Retinal pigment epithelial cell (primary cell): ENCODE measurements around the gene BDKRB2.
A peak's percentile ranks its signal among the peaks of the same experiment; 100 is the strongest.

Experiments
- DNase-seq: peaks from one replicate; pipeline ENCODE4 v3.0.0-alpha.2; 2010; ENCODE audit warnings: low read depth
- H3K4me3 ChIP-seq: 2 replicates; pipeline ENCODE4 v1.5.1; 2011; ENCODE audit warnings: mild to moderate bottlenecking, low read length, control low read depth, moderate library complexity
- TF ChIP-seq, protein P1 (sequence below): conservative IDR thresholded peaks from 2 replicates; pipeline ENCODE4 v1.5.1; 2011; ENCODE audit warnings: low read depth, low read length, control low read depth, inconsistent platforms

BDKRB2 gene

DNA sequence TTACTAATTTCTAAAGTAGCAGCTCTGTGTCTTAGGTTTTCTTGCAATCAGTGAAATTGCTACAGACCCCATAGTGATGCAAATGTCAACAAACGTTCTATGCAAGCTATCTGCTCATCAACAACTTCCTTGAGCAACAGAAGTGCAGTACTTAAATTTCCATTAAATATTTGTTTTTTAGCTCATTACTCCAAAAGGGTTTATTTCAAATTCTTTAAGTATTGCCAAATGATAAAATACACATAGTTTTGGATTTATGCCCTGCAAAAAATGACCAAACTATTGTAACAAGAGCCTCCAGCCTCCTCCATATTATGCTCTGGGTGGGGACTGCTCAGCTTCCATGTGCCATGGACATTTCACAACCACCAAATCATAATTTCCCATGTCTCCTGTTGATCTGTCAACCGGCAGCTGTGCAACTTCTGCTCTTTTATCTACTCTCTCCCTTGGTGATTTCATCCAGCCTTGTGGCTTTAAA, 55.7 kb downstream of the BDKRB2 start:
- DNase-seq = no peak
- H3K4me3 ChIP-seq = no peak overlapping the region
- TF ChIP-seq, protein P1, sequence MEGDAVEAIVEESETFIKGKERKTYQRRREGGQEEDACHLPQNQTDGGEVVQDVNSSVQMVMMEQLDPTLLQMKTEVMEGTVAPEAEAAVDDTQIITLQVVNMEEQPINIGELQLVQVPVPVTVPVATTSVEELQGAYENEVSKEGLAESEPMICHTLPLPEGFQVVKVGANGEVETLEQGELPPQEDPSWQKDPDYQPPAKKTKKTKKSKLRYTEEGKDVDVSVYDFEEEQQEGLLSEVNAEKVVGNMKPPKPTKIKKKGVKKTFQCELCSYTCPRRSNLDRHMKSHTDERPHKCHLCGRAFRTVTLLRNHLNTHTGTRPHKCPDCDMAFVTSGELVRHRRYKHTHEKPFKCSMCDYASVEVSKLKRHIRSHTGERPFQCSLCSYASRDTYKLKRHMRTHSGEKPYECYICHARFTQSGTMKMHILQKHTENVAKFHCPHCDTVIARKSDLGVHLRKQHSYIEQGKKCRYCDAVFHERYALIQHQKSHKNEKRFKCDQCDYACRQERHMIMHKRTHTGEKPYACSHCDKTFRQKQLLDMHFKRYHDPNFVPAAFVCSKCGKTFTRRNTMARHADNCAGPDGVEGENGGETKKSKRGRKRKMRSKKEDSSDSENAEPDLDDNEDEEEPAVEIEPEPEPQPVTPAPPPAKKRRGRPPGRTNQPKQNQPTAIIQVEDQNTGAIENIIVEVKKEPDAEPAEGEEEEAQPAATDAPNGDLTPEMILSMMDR = no peak

DNA sequence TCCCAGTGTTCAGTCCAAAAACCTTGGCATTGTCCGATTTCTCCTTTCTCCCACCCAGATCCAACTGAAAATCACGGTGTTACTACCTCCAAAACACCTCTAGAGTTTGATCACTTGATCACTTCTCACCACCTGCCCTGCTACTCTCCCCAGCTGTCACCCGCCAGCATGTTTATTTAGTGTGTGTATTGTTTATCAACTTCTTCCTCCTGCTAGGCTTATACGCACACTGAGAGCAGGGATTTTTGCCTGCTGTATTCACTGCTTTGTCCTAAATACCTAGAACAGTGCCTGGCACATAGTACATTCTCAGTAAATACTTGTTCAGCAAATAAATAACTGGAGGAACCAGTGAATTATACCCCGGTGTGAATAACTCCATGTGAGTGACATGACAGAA, 56.4 kb downstream of the BDKRB2 start:
- DNase-seq = no peak
- TF ChIP-seq, protein P1 = no peak
- H3K4me3 ChIP-seq = no peak overlapping the region

DNA sequence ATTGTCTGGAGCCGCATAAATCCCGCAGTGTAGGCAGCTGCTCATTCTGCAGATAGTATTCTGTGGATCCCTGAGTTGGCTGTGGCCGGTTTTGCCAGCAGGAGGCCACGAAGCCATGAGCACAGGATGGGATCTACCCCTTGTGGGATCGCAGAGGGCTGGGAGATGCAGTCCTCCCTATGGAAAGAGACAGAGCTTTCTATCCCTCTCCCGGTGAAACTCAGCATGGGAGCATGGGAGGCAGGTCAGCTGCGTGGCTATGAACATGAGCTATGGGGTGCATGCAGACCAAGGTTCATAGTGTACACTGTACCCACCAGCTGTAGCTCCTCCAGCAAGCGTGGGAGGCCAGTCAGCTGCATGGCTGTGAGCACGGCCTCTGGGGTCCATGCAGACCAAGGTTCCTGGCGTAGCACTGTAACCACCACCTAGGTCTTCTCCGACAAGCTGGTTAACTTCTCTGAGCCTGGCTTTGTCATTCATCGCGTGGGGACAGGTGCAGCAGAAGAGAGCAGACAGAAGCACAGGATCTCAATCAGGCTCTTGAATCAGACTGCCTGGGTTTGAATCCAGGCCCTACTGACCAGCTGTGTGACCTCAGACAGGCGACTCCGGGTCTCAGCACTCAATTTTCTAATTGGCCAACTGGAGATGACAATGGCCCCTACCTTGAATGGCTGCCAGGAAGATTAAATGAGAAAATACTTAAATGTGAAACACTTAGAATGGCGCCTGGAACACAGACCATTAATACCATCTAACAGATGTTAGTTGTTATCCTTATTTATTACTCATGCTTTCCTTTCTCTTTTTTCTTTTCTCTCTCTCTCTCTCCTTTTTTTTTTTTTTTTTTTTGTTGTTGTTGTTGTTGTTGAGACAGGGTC, 57.4 kb downstream of the BDKRB2 start:
- TF ChIP-seq, protein P1 = peak; percentile 8
- no peak for DNase-seq
- no peak overlapping the region for H3K4me3 ChIP-seq

DNA sequence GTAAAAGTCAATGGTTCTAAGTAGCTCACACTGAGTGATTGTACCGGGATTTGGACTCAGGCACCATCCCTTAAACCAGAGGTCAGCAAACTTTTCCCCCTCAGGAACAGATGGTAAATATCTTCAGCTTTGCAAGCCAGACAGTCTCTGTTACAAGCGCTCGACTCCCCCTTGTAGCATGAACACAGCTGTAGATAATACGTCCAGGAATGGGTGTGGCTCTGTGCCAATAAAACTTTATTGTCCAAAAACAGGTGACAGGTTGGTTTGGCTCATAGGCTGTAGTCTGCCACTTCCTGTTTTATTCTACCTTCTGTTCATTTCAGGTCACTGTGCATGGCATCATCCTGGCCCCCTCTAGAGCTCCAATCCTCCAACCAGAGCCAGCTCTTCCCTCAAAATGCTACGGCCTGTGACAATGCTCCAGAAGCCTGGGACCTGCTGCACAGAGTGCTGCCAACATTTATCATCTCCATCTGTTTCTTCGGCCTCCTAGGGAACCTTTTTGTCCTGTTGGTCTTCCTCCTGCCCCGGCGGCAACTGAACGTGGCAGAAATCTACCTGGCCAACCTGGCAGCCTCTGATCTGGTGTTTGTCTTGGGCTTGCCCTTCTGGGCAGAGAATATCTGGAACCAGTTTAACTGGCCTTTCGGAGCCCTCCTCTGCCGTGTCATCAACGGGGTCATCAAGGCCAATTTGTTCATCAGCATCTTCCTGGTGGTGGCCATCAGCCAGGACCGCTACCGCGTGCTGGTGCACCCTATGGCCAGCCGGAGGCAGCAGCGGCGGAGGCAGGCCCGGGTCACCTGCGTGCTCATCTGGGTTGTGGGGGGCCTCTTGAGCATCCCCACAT, 58.9 kb downstream of the BDKRB2 start:
- no peak overlapping the region for H3K4me3 ChIP-seq
- TF ChIP-seq, protein P1 = no peak
- DNase-seq = no peak

DNA sequence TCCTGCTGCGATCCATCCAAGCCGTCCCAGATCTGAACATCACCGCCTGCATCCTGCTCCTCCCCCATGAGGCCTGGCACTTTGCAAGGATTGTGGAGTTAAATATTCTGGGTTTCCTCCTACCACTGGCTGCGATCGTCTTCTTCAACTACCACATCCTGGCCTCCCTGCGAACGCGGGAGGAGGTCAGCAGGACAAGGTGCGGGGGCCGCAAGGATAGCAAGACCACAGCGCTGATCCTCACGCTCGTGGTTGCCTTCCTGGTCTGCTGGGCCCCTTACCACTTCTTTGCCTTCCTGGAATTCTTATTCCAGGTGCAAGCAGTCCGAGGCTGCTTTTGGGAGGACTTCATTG, 59.5 kb downstream of the BDKRB2 start:
- DNase-seq = no peak
- TF ChIP-seq, protein P1 = no peak
- H3K4me3 ChIP-seq = no peak overlapping the region

DNA sequence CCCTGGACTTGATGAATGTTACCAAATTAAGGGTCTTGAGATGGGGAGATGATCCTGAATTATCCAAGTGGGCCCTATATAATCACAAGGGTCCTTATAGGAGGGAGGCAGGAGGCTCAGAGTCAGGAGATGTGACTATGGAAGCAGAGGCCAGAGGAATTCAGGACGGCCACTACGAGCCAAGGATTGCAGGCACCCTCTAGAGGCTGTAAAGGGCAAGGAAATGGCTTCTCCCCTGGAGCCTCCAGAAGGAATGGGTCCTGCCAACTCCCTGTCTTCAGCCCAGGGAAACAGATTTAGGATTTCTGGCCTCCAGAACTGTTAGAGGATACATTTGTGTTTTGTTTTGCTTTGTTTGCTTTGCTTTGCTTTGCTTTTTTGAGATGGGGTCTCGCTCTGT, 60.2 kb downstream of the BDKRB2 start:
- H3K4me3 ChIP-seq = no peak overlapping the region
- DNase-seq = no peak
- TF ChIP-seq, protein P1 = peak; percentile 54
